ENCODE data around the gene SETDB1. TPM values are rescaled to one million over a fixed set of nuclear protein-coding genes. Genes with fewer than 3 reads are reported as not detected.

Gene SETDB1
- total and polyA plus RNA-seq, 2 of the 13 experiments (the other 11 are each of a cell fraction or from before 2014, with no cell fraction given) = 33.1 to 34.6 TPM

GRCh38 chr1:151011154-151011850 is 85.1 kb downstream of the SETDB1 start (continued):
- no peak for TF ChIP-seq ZNF691 (CRISPR knock-in tag; IDR thresholded peaks at IDR 0.05; ENCODE audit: borderline replicate concordance, low read depth)

- H3K4me3 ChIP-seq (replicated peaks in 1 of 3; ENCODE audit: insufficient read depth in 1 of 3, low read depth in 2 of 3, low read length in 3 of 3) = peak overlapping the region; percentile 18 to 44 (median 39); a peak in 5 of 6 replicates
- ATAC-seq (peak; percentile 93), DNase-seq (ENCODE audit: low spot score) (peak; percentile 98), FAIRE-seq (peak; percentile 94)
- intact Hi-C loops (cut with micrococcal nuclease; ENCODE audit: unreplicated experiment) = loop anchor here (2.0 to 5.0 kb wide), 2 partner anchors 46 to 134 kb away; partner anchors contain the start of genes CDC42SE1 and SEMA6C
- H3K27ac ChIP-seq (ENCODE audit: extremely low read length, insufficient read depth, low read length) = peak overlapping the region; percentile 99
- H3K79me2 ChIP-seq (ENCODE audit: insufficient read depth, low read length) = peaks cover 20% of the 10 kb centered on the region
- H2AFZ ChIP-seq (ENCODE audit: low read length) = no peak overlapping the region
- in situ Hi-C loops (cut with HindIII; ENCODE audit: extremely low pct_ligation_motif_present, low pct_unique_long_range_greater_than_20kb) = no loop called here
- peak overlapping the region; percentile 80 for H3K4me2 ChIP-seq (ENCODE audit: low read depth, low read length)
- H4K20me1 ChIP-seq (ENCODE audit: insufficient read depth, low read length) = no peaks in the 10 kb centered on the region
- CTCF ChIA-PET (ENCODE audit: low intra/inter-chr PET ratio, low total read pairs) = interaction anchor here (0.8 to 1.3 kb wide), 2 partner anchors 11 to 33 kb away, joined by 3 to 6 read pairs; no protein-coding TSS in a partner anchor
- H3K27me3 ChIP-seq (ENCODE audit: control insufficient read depth in 1 of 2, insufficient read depth in 2 of 2, low read length in 2 of 2) = no peaks in the 10 kb centered on the region; a peak in 1 of 5 replicates
- no TSS peak for BruUV-seq (replicated peaks)
- H3K9ac ChIP-seq (ENCODE audit: insufficient read depth, low read depth, low read length) = peak overlapping the region; percentile 78
- H3K36me3 ChIP-seq (replicated peaks in 1 of 2; ENCODE audit: control insufficient read depth in 1 of 2, insufficient read depth in 2 of 2, low read length in 2 of 2) = no peaks in the 10 kb centered on the region; a peak in 1 of 5 replicates
- WGBS (ENCODE audit: low lambda C conversion rate) = 18% methylated on average over 14 of the region's 14 CpGs
- H3K9me3 ChIP-seq (ENCODE audit: low read length) = no peaks in the 10 kb centered on the region
- H3K4me1 ChIP-seq (ENCODE audit: insufficient read depth, low read length) = peaks cover 62% of the 10 kb centered on the region
- POLR2A ChIA-PET = interaction anchor here (0.6 to 4.0 kb wide), 17 partner anchors 10 to 433 kb away, joined by 3 to 21 read pairs (median 4); partner anchors contain the start of genes ANXA9, C1orf56, CDC42SE1 and CERS2
- no peak for TF ChIP-seq ZUFSP (CRISPR knock-in tag; IDR thresholded peaks at IDR 0.05; ENCODE audit: borderline replicate concordance)
- TF ChIP-seq E2F2 (CRISPR knock-in tag; IDR thresholded peaks at IDR 0.05; ENCODE audit: borderline replicate concordance) = no peak
- TF ChIP-seq TFAP4 (IDR thresholded peaks at IDR 0.05; ENCODE audit: borderline replicate concordance, low read depth) = peak; percentile 59; the same call in 1 of the 2 replicates
- no peak for TF ChIP-seq ZNF251 (CRISPR knock-in tag; IDR thresholded peaks at IDR 0.05)
- TF ChIP-seq ZNF773 (CRISPR knock-in tag; IDR thresholded peaks at IDR 0.05; ENCODE audit: borderline replicate concordance) = no peak
- peak; percentile 76 for TF ChIP-seq REPIN1 (CRISPR knock-in tag; IDR thresholded peaks at IDR 0.05; ENCODE audit: borderline replicate concordance, low read depth)
- TF ChIP-seq ZNF143 (CRISPR knock-in tag; IDR thresholded peaks at IDR 0.05) = peak; percentile 26; the same call in 1 of the 2 replicates
- TF ChIP-seq ZNF775 (CRISPR knock-in tag; IDR thresholded peaks at IDR 0.05; ENCODE audit: borderline replicate concordance) = no peak
- TF ChIP-seq TEAD3 (CRISPR knock-in tag; optimal IDR thresholded peaks at IDR 0.05; ENCODE audit: borderline replicate concordance) = peak; percentile 96
- TF ChIP-seq GRHL1 (CRISPR knock-in tag; conservative IDR thresholded peaks at IDR 0.05) = no peak
Observed at GRCh38 chr1:151012684-151013471, 86.7 kb downstream of the SETDB1 start.
